Pericardium fibroblast (primary cell): ENCODE results near the gene INSR. TPM values are rescaled to one million over a fixed set of nuclear protein-coding genes. Genes with fewer than 3 reads are reported as not detected.

ENCODE experiments used
- total RNA-seq: library from RNA; depleted of rRNA; stranded (reverse); fragments of >200 nt; gene quantifications from 2 replicates; pipeline ENCODE4 v1.2.3, GENCODE V29; 2015

Gene INSR
- total RNA-seq, result 17.2 and 28.4 TPM in 2 replicates

DNA sequence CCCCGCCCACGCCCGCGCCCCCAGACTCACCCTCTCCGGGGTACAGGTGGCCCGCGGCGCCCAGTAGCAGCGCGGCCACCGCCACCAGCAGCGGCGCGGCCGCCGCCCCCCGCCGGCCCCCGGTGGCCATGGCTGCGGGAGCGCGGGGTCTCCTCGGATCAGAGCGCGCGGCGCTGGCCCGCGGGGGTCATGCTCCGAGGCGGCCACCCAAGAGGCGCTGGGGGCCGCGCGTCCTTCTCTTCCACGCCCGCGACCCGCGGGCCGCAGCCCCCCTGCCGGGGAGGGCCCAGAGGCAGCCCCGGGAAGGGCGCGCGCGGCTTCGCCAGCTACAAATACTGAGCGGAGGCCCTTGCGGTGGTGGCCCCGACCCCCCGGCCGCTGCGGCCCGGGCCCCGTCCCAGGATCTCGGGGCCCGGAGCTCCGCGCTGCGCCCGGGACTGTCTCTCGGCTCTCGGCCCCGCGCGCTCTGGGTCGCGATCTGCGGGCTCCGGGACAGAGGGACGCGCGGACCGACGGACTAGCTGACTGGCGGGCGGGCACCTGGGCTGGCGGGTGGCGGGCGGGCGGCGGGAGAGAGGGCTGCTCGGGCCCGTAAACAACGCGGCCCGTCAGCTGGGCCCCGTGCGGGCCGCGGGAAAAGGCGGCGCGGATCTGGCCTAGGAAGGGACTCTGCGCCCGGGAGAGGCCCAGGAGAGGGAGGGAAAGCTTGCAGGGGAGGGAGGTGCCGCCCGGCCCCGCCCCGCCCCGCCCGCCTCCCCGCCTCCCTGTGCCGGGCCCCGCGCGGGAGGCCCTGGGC lies at the start of gene INSR:
Gene INSR (minus strand): TSS at position 653 of the 796 bp plus-strand sequence. CDS start 523 bp downstream, at position 130.

DNA sequence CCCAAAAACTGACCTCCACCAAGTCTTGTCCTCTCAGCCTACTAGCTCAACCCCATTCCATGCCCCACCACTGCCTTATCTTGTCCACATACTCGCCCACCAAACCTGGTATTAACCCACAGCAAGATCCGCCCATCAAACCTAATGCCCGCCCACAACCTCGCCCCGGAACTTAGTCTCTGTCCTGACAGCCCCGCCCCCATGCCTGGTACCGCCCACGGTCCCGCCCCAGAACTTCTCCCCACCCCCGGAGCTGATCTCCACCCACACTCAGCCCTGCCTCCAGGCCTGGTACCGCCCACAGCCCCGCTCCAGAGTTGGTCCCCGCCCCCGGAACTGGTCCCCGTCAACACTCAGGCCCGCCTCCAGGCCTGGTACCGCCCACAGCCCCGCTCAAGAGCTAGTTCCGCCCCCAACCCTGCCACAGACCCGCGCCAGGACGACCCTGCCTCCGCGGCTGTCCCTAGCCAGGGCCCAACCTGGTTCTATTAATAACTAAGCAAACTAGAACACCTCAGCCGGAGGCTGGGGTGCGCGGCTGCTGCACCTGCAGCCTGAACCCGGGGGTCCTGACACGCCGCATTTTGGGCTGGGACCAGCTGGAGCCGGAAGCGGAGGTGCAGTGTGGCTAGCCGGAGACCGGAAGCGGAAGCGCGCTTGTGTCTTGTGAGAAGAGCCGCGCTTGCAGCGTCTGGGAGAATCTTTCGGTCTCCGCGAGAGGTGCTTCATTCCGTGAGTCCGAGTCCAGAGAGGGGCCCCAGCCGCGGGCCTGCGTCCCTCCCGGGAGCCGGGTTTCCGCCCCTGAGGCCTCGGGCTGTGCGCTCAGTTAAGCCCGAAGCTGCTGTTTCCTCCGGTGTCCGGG lies 224.9 kb downstream of the INSR start, which contains the start of gene ZNF557:
Gene ZNF557 (plus strand): TSS at position 662 of the 862 bp plus-strand sequence. CDS start 5,372 bp downstream, outside the sequence.

Other genes with a start within 250 kb of the INSR start
- gene MBD3L2, start 245.1 kb downstream of the INSR start, total RNA-seq, result not detected in 2 replicates
- gene MBD3L3, start 235.7 kb downstream of the INSR start, total RNA-seq, result not detected in 2 replicates
- 7.8 and 8.2 TPM in 2 replicates for gene ZNF557, start 224.7 kb downstream of the INSR start, total RNA-seq
- 25.5 and 32.1 TPM in 2 replicates for gene ARHGEF18, start 54.5 kb upstream of the INSR start, total RNA-seq
- gene PEX11G, start 194.6 kb upstream of the INSR start, total RNA-seq, result 1.6 and 4.0 TPM in 2 replicates
- 75.0 and 103 TPM in 2 replicates for gene ZNF358, start 221.7 kb upstream of the INSR start, total RNA-seq
- 5.3 and 10.5 TPM in 2 replicates for gene MCOLN1, start 228.2 kb upstream of the INSR start, total RNA-seq
- 66.0 and 68.0 TPM in 2 replicates for gene PNPLA6, start 241.3 kb upstream of the INSR start, total RNA-seq